Nasal cavity respiratory epithelium epithelial cell of viscerocranial mucosa (primary cell): Measurements from ENCODE around the gene B4GALNT1. TPM values are rescaled to one million over a fixed set of nuclear protein-coding genes. Genes with fewer than 3 reads are reported as not detected.

ENCODE experiments used
- total RNA-seq: library from RNA; depleted of rRNA; stranded (reverse); fragments of >200 nt; gene quantifications from 2 replicates; pipeline ENCODE4 v1.2.3, GENCODE V29; 2014

The B4GALNT1 gene
- 0.07 TPM in 1 of 2 replicates, not detected in the other for total RNA-seq

DNA sequence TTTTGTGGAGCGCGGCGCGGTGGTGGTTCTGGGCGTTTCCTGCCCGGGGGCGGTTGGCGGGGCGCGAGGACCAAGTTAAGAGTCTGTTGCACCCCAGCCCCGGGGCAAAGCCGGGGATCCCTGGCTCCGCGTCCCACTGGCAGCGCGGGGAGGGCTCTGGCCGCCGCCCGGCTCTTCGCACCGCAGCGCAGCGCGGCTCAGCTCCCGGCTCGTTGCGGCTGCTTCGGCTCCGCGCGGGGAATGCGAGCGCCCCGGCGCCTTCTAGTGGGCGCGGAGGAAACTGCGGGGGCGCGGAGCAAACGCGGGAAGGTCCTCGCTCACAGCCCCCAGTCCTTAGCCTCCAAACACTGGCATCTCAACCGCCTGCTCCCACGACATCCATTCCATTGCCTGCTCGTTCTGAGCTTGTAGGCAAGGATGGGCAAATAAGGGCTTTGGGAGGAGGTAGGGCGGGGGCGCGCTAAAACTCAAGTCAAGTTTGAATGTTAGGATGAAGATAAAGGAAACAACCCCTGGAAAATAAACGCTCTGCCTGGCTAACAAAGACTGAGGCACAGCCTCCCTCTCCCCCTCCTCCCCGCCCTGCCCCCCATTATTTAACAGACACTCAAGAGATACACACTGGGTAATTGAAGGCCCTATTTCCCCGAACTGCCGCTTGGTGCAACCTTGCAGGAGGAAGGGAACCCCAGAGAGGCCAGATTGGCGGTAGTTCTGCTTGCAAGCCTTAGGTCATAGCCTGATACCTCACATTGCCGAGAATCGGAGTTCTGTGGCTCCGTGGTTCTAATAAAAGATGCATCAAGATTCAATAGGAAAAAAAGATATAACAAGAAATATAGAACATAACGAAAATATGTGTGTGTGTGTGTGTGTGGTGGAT is at the start of gene B4GALNT1:
B4GALNT1 (minus strand) TSS at position 244 of the 883 bp plus-strand sequence. CDS start 1,069 bp downstream, outside the sequence.

DNA sequence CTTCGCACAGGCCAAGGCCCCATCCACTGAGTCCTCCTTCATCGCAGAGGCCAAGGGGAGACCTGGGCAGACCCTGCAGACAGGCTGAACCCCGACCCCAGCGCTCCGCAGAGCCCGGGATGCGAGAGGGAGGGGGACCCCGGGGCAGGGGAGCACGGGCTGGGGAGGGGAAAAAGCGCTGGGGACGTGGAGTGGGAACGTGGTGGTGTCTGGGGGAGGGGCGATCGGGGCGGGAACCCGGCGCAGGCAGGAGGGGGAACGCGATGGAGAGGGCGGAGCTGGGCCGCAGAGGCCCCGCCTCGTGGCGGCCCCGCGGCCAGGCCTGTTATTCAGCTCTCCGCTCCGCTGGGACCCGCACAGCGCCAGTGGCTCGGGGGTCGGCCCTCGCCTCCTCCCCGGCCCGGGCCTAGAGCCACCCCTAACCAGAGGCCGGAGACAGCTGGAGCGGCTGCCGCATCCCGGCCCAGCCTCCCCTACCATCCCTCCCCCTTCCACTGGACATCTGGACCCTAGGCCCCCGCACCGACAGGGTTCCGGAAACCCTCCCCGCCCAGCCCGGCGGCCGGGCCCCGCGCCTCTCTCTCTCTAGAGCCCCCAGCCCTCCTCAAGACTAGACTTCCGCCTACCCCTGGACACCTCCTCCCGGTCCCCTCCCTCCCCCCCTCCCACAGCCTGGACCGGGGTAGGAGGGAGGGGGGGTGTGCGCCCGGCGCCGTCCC is 21.7 kb downstream of the B4GALNT1 start, which contains the start of gene ARHGEF25:
ARHGEF25 (plus strand) TSS at position 328 of the 719 bp plus-strand sequence. CDS start 460 bp downstream, outside the sequence.

GRCh38 chr12:57604454-57604991 is 28.5 kb downstream of the B4GALNT1 start, which contains the start of gene DTX3:
TSS of gene DTX3 (plus strand) at chr12:57604824. CDS start at chr12:57606518, 1,694 bp downstream.

DNA sequence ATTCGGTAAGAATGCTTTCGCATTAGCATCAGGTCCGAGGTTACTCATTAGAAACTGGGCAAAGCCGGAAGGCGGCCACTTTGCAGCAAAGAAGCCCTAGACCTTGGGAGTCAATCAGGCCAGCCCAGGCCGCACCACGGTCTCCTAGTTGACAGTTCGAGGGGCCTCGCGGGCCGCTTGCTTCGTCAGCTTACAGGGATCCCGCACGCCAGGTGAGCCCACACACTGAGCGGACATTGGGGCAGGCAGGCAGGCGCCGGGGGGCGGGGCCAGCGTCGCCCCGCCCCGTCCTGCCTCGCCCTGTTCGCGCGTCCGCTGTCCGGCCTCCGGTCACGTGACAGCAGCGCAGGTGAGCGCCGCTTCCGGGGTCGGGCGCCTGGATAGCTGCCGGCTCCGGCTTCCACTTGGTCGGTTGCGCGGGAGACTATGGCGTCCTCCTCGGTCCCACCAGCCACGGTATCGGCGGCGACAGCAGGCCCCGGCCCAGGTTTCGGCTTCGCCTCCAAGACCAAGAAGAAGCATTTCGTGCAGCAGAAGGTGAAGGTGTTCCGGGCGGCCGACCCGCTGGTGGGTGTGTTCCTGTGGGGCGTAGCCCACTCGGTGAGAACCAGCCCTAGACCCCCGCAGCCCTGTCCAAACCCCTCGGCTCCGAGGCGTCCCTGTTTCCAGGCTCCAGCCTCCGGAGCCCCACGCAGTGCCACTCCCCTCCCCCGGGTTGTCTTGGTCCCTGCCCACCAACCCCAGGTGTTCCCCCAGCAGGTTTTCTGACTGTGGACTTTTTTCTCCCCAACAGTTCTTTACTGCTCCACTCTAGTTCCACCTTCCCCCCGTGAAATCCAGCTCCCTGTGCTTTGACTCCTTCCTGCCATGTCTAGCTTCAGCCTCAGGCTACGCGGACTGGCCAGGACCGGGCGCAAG is 41.9 kb downstream of the B4GALNT1 start, which contains the start of gene PIP4K2C:
PIP4K2C (plus strand) TSS at position 329 of the 918 bp plus-strand sequence; CDS start at position 427, 98 bp downstream.

Other genes with a start within 250 kb of the B4GALNT1 start
- 10.9 and 28.5 TPM in 2 replicates for gene R3HDM2, start 202.2 kb downstream of the B4GALNT1 start, total RNA-seq
- gene INHBC, start 198.4 kb downstream of the B4GALNT1 start, total RNA-seq = not detected in 2 replicates
- 0.34 and 1.5 TPM in 2 replicates for gene INHBE, start 177.9 kb downstream of the B4GALNT1 start, total RNA-seq
- under 0.01 and 0.14 TPM in 2 replicates for gene GLI1, start 173.4 kb downstream of the B4GALNT1 start, total RNA-seq
- gene ARHGAP9, start 153.3 kb downstream of the B4GALNT1 start, total RNA-seq = not detected in 2 replicates
- gene MARS1, start 145.1 kb downstream of the B4GALNT1 start, total RNA-seq = 351 and 458 TPM in 2 replicates
- gene DDIT3, start 112.7 kb downstream of the B4GALNT1 start, total RNA-seq = 128 and 270 TPM in 2 replicates
- 3.4 and 19.0 TPM in 2 replicates for gene MBD6, start 110.4 kb downstream of the B4GALNT1 start, total RNA-seq
- 68.7 and 104 TPM in 2 replicates for gene DCTN2, start 86.0 kb downstream of the B4GALNT1 start, total RNA-seq
- under 0.01 and 0.21 TPM in 2 replicates for gene KIF5A, start 83.2 kb downstream of the B4GALNT1 start, total RNA-seq
- 47.8 and 62.5 TPM in 2 replicates for gene PIP4K2C, start 42.0 kb downstream of the B4GALNT1 start, total RNA-seq
- 3.1 and 7.0 TPM in 2 replicates for gene DTX3, start 28.4 kb downstream of the B4GALNT1 start, total RNA-seq
- under 0.01 and 0.43 TPM in 2 replicates for gene ARHGEF25, start 21.8 kb downstream of the B4GALNT1 start, total RNA-seq
- 188 and 209 TPM in 2 replicates for gene OS9, start 60.9 kb upstream of the B4GALNT1 start, total RNA-seq
- gene AGAP2, start 105.5 kb upstream of the B4GALNT1 start, total RNA-seq = under 0.01 and 0.07 TPM in 2 replicates
- 42.8 and 93.6 TPM in 2 replicates for gene TSPAN31, start 111.8 kb upstream of the B4GALNT1 start, total RNA-seq
- gene CDK4, start 119.1 kb upstream of the B4GALNT1 start, total RNA-seq = 108 and 152 TPM in 2 replicates
- 6.5 and 9.7 TPM in 2 replicates for gene MARCHF9, start 121.9 kb upstream of the B4GALNT1 start, total RNA-seq
- gene CYP27B1, start 133.9 kb upstream of the B4GALNT1 start, total RNA-seq = 1.5 and 4.1 TPM in 2 replicates
- gene METTL1, start 138.9 kb upstream of the B4GALNT1 start, total RNA-seq = 8.5 and 9.5 TPM in 2 replicates
- 6.8 and 7.7 TPM in 2 replicates for gene EEF1AKMT3, start 139.4 kb upstream of the B4GALNT1 start, total RNA-seq
- gene TSFM, start 149.6 kb upstream of the B4GALNT1 start, total RNA-seq = 17.1 and 17.3 TPM in 2 replicates
- gene AVIL, start 185.5 kb upstream of the B4GALNT1 start, total RNA-seq = 0.34 and 3.3 TPM in 2 replicates
- gene CTDSP2, start 213.5 kb upstream of the B4GALNT1 start, total RNA-seq = 32.5 and 72.8 TPM in 2 replicates